Measurements from ENCODE around the gene SEMA6B.

The SEMA6B gene

GRCh38 chr19:4586691-4587090, 27.2 kb upstream of the SEMA6B start:
- DNase-seq: no peak

GRCh38 chr19:4586245-4586644, 26.8 kb upstream of the SEMA6B start:
- DNase-seq: no peak

GRCh38 chr19:4585556-4585955, 26.1 kb upstream of the SEMA6B start:
- no peak for DNase-seq

- DNase-seq: no peak
These were observed 25.4 kb upstream of the SEMA6B start for GRCh38 chr19:4584670-4585460.

GRCh38 chr19:4583961-4584669, 24.6 kb upstream of the SEMA6B start:
- DNase-seq: no peak

- DNase-seq: no peak
These were observed 23.7 kb upstream of the SEMA6B start for GRCh38 chr19:4582980-4583842.

- no peak for DNase-seq
These were observed 22.4 kb upstream of the SEMA6B start for GRCh38 chr19:4581666-4582553.

GRCh38 chr19:4580961-4581665, 21.6 kb upstream of the SEMA6B start:
- no peak for DNase-seq

GRCh38 chr19:4580021-4580901, 20.8 kb upstream of the SEMA6B start:
- DNase-seq: no peak

- DNase-seq: no peak
These were observed 19.9 kb upstream of the SEMA6B start for GRCh38 chr19:4579389-4579788.

GRCh38 chr19:4578552-4579248, 19.2 kb upstream of the SEMA6B start:
- no peak for DNase-seq

GRCh38 chr19:4577020-4577782, 17.7 kb upstream of the SEMA6B start:
- DNase-seq: no peak

GRCh38 chr19:4576016-4576933, 16.8 kb upstream of the SEMA6B start:
- DNase-seq: no peak

- no peak for DNase-seq
These were observed 16.0 kb upstream of the SEMA6B start for GRCh38 chr19:4575267-4576015.

GRCh38 chr19:4573682-4574081, 14.2 kb upstream of the SEMA6B start:
- DNase-seq: no peak

GRCh38 chr19:4571305-4571917, 11.9 kb upstream of the SEMA6B start:
- no peak for DNase-seq

- DNase-seq: no peak
These were observed 11.4 kb upstream of the SEMA6B start for GRCh38 chr19:4570916-4571304.
